Right atrium auricular region (tissue), 2 donors: ENCODE results near the gene FAM83D. TPM values are rescaled to one million over a fixed set of nuclear protein-coding genes. Genes with fewer than 3 reads are reported as not detected.

ENCODE experiments used
- DNase-seq: peaks from one replicate; pipeline ENCODE4 v3.0.0-alpha.2; 2019; ENCODE audit warnings: low spot score
- H3K27ac ChIP-seq, 2 donors: fragments of 200-600 bp; sonication (generic); 1 replicate in 1 of 2; 2 replicates in 1 of 2; pipeline ENCODE4 v1.5.1; 2016 to 2019
- H3K27me3 ChIP-seq, 2 donors: fragments of 200-600 bp; sonication (generic); one replicate each; pipeline versions ENCODE4 v1.5.1 to v1.6.0; 2017 to 2019
- H3K36me3 ChIP-seq: fragments of 200-600 bp; sonication (generic); one replicate; pipeline ENCODE4 v1.5.1; 2016
- H3K4me1 ChIP-seq, 2 donors: fragments of 200-600 bp; sonication (generic); one replicate each; pipeline versions ENCODE4 v1.5.1 to v1.6.0; 2017 to 2019
- H3K4me3 ChIP-seq, 2 donors: fragments of 200-600 bp; sonication (generic); 1 replicate in 1 of 2; 2 replicates in 1 of 2; pipeline ENCODE4 v1.5.1; 2017 to 2019; ENCODE audit warnings: mild to moderate bottlenecking in 1 of 2, moderate library complexity in 1 of 2
- H3K9me3 ChIP-seq, 2 donors: fragments of 200-600 bp; sonication (generic); one replicate each; pipeline ENCODE4 v1.5.1; 2019
- CTCF ChIP-seq, 2 donors: fragments of 200-600 bp; sonication (generic); IDR thresholded peaks; one replicate each; pipeline ENCODE4 v1.5.1; 2019; ENCODE audit warnings: antibody characterized with exemption in 2 of 2
- total RNA-seq, 2 donors: library from RNA; depleted of rRNA; stranded (reverse); fragments of >200 nt; gene quantifications; one replicate each; pipeline ENCODE4 v1.1.0, GENCODE V29; 2016

FAM83D gene
- total RNA-seq, 2 donors from 2014 or later, result 1.1 to 2.2 TPM

- no peak for DNase-seq
- no peaks in the 10 kb centered on the region for H3K36me3 ChIP-seq
- TF ChIP-seq CTCF (IDR thresholded peaks at IDR 0.05), result no peak
- H3K4me3 ChIP-seq, result no peak overlapping the region
- H3K27ac ChIP-seq, result no peak overlapping the region
- H3K9me3 ChIP-seq, result no peaks in the 10 kb centered on the region
- peaks cover 0 to 30% of the 10 kb centered on the region in 2 donors for H3K4me1 ChIP-seq
- no peaks in the 10 kb centered on the region for H3K27me3 ChIP-seq
Observed at GRCh38 chr20:38965264-38965663, 39.0 kb downstream of the FAM83D start.

- Histone ChIP-seq H3K4me3 (no peak overlapping the region), H3K36me3 (no peaks in the 10 kb centered on the region), H3K4me1 (peaks cover 0 to 20% of the 10 kb centered on the region in 2 donors), H3K27ac (no peak overlapping the region), H3K9me3 (no peaks in the 10 kb centered on the region), H3K27me3 (no peaks in the 10 kb centered on the region)
- DNase-seq, result no peak
- TF ChIP-seq CTCF (IDR thresholded peaks at IDR 0.05), result no peak
Observed at GRCh38 chr20:38968090-38968489, 41.9 kb downstream of the FAM83D start.

- Histone ChIP-seq H3K36me3 (no peaks in the 10 kb centered on the region), H3K4me1 (peaks cover 0 to 19% of the 10 kb centered on the region in 2 donors), H3K27ac (peak overlapping the region; percentile 38 to 85), H3K27me3 (no peaks in the 10 kb centered on the region), H3K9me3 (no peaks in the 10 kb centered on the region), H3K4me3 (no peak overlapping the region)
- TF ChIP-seq CTCF (IDR thresholded peaks at IDR 0.05), result no peak
- no peak for DNase-seq
Observed at GRCh38 chr20:38969708-38970107, 43.5 kb downstream of the FAM83D start.

GRCh38 chr20:38970302-38970701, 44.1 kb downstream of the FAM83D start:
- Histone ChIP-seq H3K4me1 (peaks cover 0 to 19% of the 10 kb centered on the region in 2 donors), H3K4me3 (no peak overlapping the region), H3K36me3 (no peaks in the 10 kb centered on the region), H3K27ac (peak overlapping the region in 1 of 2 donors; percentile 85), H3K27me3 (no peaks in the 10 kb centered on the region), H3K9me3 (no peaks in the 10 kb centered on the region)
- no peak for TF ChIP-seq CTCF (IDR thresholded peaks at IDR 0.05)
- DNase-seq, result no peak

GRCh38 chr20:38973107-38973506, 46.9 kb downstream of the FAM83D start:
- no peaks in the 10 kb centered on the region for H3K36me3 ChIP-seq
- TF ChIP-seq CTCF (IDR thresholded peaks at IDR 0.05), result no peak
- DNase-seq, result no peak
- H3K4me1 ChIP-seq, result peaks cover 0 to 25% of the 10 kb centered on the region in 2 donors
- H3K27me3 ChIP-seq, result no peaks in the 10 kb centered on the region
- peak overlapping the region; percentile 39 to 68 for H3K27ac ChIP-seq
- no peak overlapping the region for H3K4me3 ChIP-seq
- H3K9me3 ChIP-seq, result no peaks in the 10 kb centered on the region

- peak overlapping the region; percentile 39 to 68 for H3K27ac ChIP-seq
- peaks cover 0 to 27% of the 10 kb centered on the region in 2 donors for H3K4me1 ChIP-seq
- no peak overlapping the region for H3K4me3 ChIP-seq
- no peak for DNase-seq
- H3K27me3 ChIP-seq, result no peaks in the 10 kb centered on the region
- no peak for TF ChIP-seq CTCF (IDR thresholded peaks at IDR 0.05)
- no peaks in the 10 kb centered on the region for H3K9me3 ChIP-seq
- H3K36me3 ChIP-seq, result no peaks in the 10 kb centered on the region
Observed at GRCh38 chr20:38973645-38974044, 47.4 kb downstream of the FAM83D start.
